Loucy (cell line): ENCODE results near the gene MVD.

Source experiments
- H2AFZ ChIP-seq: fragments of 200-600 bp; sonication (generic); 2 replicates; pipeline ENCODE4 v1.6.0; 2016; ENCODE audit warnings: antibody characterized with exemption, mild to moderate bottlenecking, low read length, moderate library complexity
- H3F3A ChIP-seq: fragments of 200-600 bp; 2 replicates; pipeline ENCODE4 v1.6.0; 2016; ENCODE audit warnings: antibody characterized with exemption, low read depth, mild to moderate bottlenecking
- H3K27me3 ChIP-seq: fragments of 200-600 bp; sonication (generic); 2 replicates; pipeline ENCODE4 v1.6.1; 2014; ENCODE audit warnings: low read length, mild to moderate bottlenecking; ENCODE audit not compliant: insufficient read depth, poor library complexity, severe bottlenecking
- H3K36me3 ChIP-seq: fragments of 200-600 bp; sonication (generic); 2 replicates; pipeline ENCODE4 v1.6.1; 2016; ENCODE audit warnings: low read length; ENCODE audit not compliant: insufficient read depth
- H3K4me1 ChIP-seq: fragments of 200-600 bp; sonication (generic); 2 replicates; pipeline ENCODE4 v1.5.1; 2014; ENCODE audit warnings: low read length, mild to moderate bottlenecking; ENCODE audit not compliant: insufficient read depth, poor library complexity, severe bottlenecking
- H3K4me2 ChIP-seq: fragments of 200-600 bp; sonication (generic); 2 replicates; pipeline ENCODE4 v1.6.0; 2014; ENCODE audit warnings: antibody characterized with exemption, low read length, low read depth, mild to moderate bottlenecking; ENCODE audit not compliant: poor library complexity, severe bottlenecking
- H3K4me3 ChIP-seq: fragments of 200-600 bp; sonication (generic); 2 replicates; pipeline ENCODE4 v1.5.1; 2014; ENCODE audit warnings: low read length, mild to moderate bottlenecking, mixed read lengths; ENCODE audit not compliant: poor library complexity, severe bottlenecking
- H3K79me2 ChIP-seq: fragments of 200-600 bp; sonication (generic); 2 replicates; pipeline ENCODE4 v1.6.1; 2014; ENCODE audit warnings: low read length; ENCODE audit not compliant: insufficient read depth
- H3K9ac ChIP-seq: fragments of 200-600 bp; sonication (generic); 2 replicates; pipeline ENCODE4 v1.6.0; 2014; ENCODE audit warnings: mild to moderate bottlenecking, low read depth, low read length, moderate library complexity; ENCODE audit not compliant: poor library complexity, severe bottlenecking
- H3K9me2 ChIP-seq: fragments of 200-600 bp; sonication (generic); replicated peaks from 2 replicates; pipeline ENCODE4 v1.6.1; 2016; ENCODE audit warnings: low read depth, low read length, mixed read lengths
- H3K9me3 ChIP-seq: fragments of 200-600 bp; sonication (generic); 2 replicates; pipeline ENCODE4 v1.6.1; 2014; ENCODE audit warnings: mild to moderate bottlenecking, antibody characterized with exemption, low read length, low read depth; ENCODE audit not compliant: insufficient read depth
- H4K20me1 ChIP-seq: fragments of 200-600 bp; sonication (generic); 2 replicates; pipeline ENCODE4 v1.6.0; 2014; ENCODE audit warnings: antibody characterized with exemption, low read length, mild to moderate bottlenecking; ENCODE audit not compliant: insufficient read depth, poor library complexity, severe bottlenecking
- CTCF ChIP-seq: fragments of 200-600 bp; sonication (generic); conservative IDR thresholded peaks from 2 replicates; pipeline ENCODE4 v1.5.1; 2014; ENCODE audit warnings: mild to moderate bottlenecking, antibody characterized with exemption, low read length
- EZH2phosphoT487 ChIP-seq: fragments of 200-600 bp; IDR thresholded peaks from 2 replicates; pipeline ENCODE4 v1.6.1; 2018; ENCODE audit warnings: antibody characterized with exemption, mild to moderate bottlenecking, moderate library complexity, borderline replicate concordance

MVD gene

DNA sequence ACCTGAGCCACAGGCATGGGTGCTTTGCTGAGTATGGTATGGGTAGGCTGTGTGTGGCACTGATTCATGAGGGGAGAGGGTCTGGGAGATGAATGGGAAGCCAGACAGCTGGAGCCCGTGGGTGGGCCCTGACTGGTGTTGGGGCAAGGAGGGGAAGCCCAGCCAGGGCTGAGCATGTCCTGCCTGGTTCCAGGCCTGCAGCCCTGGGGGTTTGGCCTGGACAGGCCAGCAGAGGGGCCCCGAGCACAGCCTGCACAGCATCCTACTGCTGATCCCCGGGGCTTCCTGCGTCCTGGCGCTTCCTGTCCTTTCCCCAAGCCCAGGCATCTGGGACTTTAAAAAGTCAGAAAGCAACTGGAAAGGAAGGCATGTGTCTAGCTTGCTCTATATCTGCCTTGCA is 4.6 kb upstream of the MVD start:
- Histone ChIP-seq H3K4me2 (no peak overlapping the region), H3K9me3 (no peaks in the 10 kb centered on the region), H3K4me1 (no peaks in the 10 kb centered on the region), H3K36me3 (no peaks in the 10 kb centered on the region), H2AFZ (no peak overlapping the region), H3F3A (no peaks in the 10 kb centered on the region), H3K27me3 (no peaks in the 10 kb centered on the region), H3K4me3 (no peak overlapping the region), H3K9ac (no peak overlapping the region), H3K9me2 (no peaks in the 10 kb centered on the region), H3K79me2 (peaks cover 3% of the 10 kb centered on the region; the same call in 1 of the 2 replicates), H4K20me1 (no peaks in the 10 kb centered on the region)
- TF ChIP-seq CTCF, result no peak
- no peak for TF ChIP-seq EZH2phosphoT487

GRCh38 chr16:88665570-88665969 is 2.7 kb upstream of the MVD start:
- Histone ChIP-seq H3K9me2 (no peaks in the 10 kb centered on the region), H3F3A (no peaks in the 10 kb centered on the region), H3K4me3 (no peak overlapping the region), H3K9ac (no peak overlapping the region), H4K20me1 (no peaks in the 10 kb centered on the region), H3K4me1 (no peaks in the 10 kb centered on the region), H3K79me2 (peaks cover 20% of the 10 kb centered on the region; the same call in 1 of the 2 replicates), H3K36me3 (no peaks in the 10 kb centered on the region), H3K27me3 (no peaks in the 10 kb centered on the region), H3K4me2 (no peak overlapping the region), H3K9me3 (no peaks in the 10 kb centered on the region), H2AFZ (no peak overlapping the region)
- TF ChIP-seq CTCF (no peak), EZH2phosphoT487 (no peak)

DNA sequence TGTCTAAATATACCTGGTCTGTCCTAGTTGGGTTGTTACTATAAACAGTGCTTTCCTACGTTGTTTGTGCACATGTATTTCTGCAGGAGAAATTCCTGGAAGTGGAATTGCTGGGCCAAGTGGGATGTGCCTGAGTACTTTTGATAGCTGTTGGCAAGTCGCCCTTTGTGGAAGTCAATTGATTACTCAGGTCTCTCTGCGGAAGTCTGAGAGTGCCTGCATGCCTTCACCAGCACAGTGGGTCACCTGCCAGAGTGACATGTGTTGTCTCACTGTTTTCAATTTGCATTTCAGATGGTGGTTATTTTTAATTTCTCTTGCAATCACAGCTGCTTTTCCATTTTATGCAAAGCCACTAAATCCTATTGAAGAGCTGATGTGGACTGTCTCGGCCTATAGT is 2.3 kb upstream of the MVD start:
- no peak overlapping the region for H3K4me2 ChIP-seq
- H3K9ac ChIP-seq, result no peak overlapping the region
- no peaks in the 10 kb centered on the region for H3K9me2 ChIP-seq
- peaks cover 22% of the 10 kb centered on the region; the same call in 1 of the 2 replicates for H3K79me2 ChIP-seq
- no peak overlapping the region for H2AFZ ChIP-seq
- no peaks in the 10 kb centered on the region for H3F3A ChIP-seq
- TF ChIP-seq CTCF (no peak), EZH2phosphoT487 (no peak)
- H3K9me3 ChIP-seq, result no peaks in the 10 kb centered on the region
- no peaks in the 10 kb centered on the region for H3K36me3 ChIP-seq
- no peaks in the 10 kb centered on the region for H3K27me3 ChIP-seq
- H3K4me1 ChIP-seq, result no peaks in the 10 kb centered on the region
- H4K20me1 ChIP-seq, result no peaks in the 10 kb centered on the region
- H3K4me3 ChIP-seq, result no peak overlapping the region
